Mesangial cell (primary cell): ENCODE data around the gene MYO6. TPM values are rescaled to one million over a fixed set of nuclear protein-coding genes. Genes with fewer than 3 reads are reported as not detected.

Source experiments
- total RNA-seq: library from RNA; depleted of rRNA; stranded (reverse); fragments of >200 nt; gene quantifications from 2 replicates; pipeline ENCODE4 v1.2.3, GENCODE V29; 2015

Gene MYO6
- total RNA-seq: 11.4 and 20.0 TPM in 2 replicates

DNA sequence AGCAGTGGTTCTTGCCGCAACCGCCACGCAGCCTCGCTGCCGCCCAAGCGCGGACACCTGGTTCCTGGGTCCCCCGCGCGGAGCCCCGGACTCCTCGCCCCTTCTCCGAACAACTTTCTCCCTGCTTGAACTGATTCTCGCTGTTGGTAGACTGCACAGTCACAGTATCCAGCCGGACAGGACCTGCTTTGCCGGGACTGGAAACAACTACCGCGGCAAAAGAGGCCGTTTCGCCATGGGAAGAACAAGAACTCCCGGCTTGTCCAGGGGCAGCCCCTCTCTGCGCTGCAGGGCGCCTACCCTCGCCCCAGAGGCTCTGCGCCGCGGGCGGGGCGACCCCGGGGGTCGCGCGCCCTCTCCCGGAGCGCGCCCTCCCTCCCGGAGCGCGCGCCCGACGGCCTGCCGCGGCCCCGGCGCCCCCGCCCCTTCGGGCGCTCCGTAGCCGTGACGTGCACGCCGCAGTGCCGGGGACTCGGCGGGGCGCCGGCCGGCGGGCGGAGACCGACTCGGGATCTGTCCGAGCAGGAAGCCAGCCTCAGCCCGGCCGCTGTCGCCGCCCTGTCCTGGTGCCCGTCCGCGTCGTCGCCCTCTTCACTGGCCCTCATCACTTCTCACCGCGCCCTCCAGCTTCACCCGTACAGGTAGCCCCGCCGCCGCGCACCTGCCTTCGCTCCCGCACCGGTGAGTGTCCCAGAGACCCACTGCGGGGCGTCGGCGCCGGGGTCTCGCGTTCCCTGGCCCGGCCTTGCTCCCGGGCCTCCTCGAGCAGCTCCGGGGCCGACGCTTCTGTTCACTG is at the start of gene MYO6:
Gene MYO6, plus strand, starts transcription at position 497 of the 796 bp plus-strand sequence. CDS start 68,309 bp downstream, outside the sequence.

Other genes with a start within 250 kb of the MYO6 start
- gene SENP6, start 147.4 kb upstream of the MYO6 start, total RNA-seq: 22.0 and 24.5 TPM in 2 replicates